Measurements from ENCODE around the gene GPATCH4.

DNA sequence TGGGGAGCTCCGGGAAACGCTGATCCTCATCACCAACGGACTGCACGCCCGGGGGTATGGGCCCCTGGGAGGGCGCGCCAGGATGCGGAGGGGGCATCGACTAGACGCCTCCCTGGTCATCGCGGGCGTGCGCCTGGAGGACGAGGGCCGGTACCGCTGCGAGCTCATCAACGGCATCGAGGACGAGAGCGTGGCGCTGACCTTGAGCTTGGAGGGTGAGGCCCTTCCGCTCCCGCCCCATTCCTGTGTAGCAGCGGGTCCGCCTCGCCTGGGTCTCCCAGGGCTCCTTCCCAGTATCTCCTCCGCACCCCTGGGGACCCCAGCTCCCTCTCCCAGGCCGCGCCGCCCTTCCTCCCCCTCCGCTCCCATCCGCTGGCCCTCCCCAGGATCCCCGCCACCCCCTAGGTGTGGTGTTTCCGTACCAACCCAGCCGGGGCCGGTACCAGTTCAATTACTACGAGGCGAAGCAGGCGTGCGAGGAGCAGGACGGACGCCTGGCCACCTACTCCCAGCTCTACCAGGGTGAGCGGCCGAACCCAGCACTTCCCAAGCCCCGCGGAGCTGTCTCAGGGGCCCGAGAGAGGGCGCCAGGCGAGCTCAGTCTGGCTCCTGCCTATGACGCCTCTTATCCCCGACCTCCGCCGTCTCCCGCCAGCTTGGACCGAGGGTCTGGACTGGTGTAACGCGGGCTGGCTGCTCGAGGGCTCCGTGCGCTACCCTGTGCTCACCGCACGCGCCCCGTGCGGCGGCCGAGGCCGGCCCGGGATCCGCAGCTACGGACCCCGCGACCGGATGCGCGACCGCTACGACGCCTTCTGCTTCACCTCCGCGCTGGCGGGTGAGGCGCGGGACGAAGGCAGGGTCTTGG is 22.9 kb upstream of the GPATCH4 start:
- TF ChIP-seq, protein P1, sequence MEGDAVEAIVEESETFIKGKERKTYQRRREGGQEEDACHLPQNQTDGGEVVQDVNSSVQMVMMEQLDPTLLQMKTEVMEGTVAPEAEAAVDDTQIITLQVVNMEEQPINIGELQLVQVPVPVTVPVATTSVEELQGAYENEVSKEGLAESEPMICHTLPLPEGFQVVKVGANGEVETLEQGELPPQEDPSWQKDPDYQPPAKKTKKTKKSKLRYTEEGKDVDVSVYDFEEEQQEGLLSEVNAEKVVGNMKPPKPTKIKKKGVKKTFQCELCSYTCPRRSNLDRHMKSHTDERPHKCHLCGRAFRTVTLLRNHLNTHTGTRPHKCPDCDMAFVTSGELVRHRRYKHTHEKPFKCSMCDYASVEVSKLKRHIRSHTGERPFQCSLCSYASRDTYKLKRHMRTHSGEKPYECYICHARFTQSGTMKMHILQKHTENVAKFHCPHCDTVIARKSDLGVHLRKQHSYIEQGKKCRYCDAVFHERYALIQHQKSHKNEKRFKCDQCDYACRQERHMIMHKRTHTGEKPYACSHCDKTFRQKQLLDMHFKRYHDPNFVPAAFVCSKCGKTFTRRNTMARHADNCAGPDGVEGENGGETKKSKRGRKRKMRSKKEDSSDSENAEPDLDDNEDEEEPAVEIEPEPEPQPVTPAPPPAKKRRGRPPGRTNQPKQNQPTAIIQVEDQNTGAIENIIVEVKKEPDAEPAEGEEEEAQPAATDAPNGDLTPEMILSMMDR (IDR thresholded peaks at IDR 0.05 in 4 of 5, conservative IDR thresholded peaks at IDR 0.05 in 1 of 5) = peak in 3 of 5 experiments; percentile 9 to 41 (median 25)
- TF ChIP-seq POLR2A (IDR thresholded peaks at IDR 0.05) = no peak

Data from gastrocnemius medialis (tissue), 4 donors.